ENCODE results near the gene MICB.
A peak's percentile ranks its signal among the peaks of the same experiment; 100 is the strongest.
"Not testable (repeated sequence)": the region's sequence is repeated elsewhere in the genome, so short reads cannot be mapped to it uniquely, and the experiment has no call there.

The MICB gene

GRCh38 chr6:31480574-31480973 is 17.4 kb upstream of the MICB start:
- no peaks in the 10 kb centered on the region for H3K36me3 Mint-ChIP-seq
- no peak overlapping the region for H3K4me3 Mint-ChIP-seq
- no peaks in the 10 kb centered on the region for H3K9me3 Mint-ChIP-seq
- CTCF ChIA-PET: no interaction called here
- H3K4me1 Mint-ChIP-seq: no peaks in the 10 kb centered on the region
- no peak overlapping the region for H3K27ac Mint-ChIP-seq
- H3K27me3 Mint-ChIP-seq: peaks cover 3% of the 10 kb centered on the region
- no peak for DNase-seq

DNA sequence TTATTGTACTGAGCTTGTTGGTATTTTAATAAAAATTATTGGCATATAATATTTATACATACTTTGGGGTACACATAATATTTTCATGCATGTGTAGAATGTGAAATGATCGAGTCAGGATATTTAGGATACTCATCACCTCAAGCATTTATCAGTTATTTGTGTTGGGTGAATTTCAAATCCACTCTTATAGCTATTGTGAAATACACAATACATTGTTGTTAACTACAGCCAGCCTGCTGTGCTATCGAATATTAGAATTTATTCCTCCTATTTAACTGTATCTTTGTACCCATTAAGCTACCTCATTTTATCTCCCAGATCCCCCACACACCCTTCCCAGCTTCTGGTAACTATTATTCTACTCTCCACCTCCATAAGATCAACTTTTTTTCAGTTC is 14.6 kb upstream of the MICB start:
- Mint-ChIP-seq H3K9me3 (no peaks in the 10 kb centered on the region), H3K4me3 (no peak overlapping the region), H3K27ac (no peak overlapping the region), H3K4me1 (peaks cover 13% of the 10 kb centered on the region), H3K36me3 (peaks cover 6% of the 10 kb centered on the region), H3K27me3 (peaks cover 6% of the 10 kb centered on the region)
- no peak for DNase-seq
- CTCF ChIA-PET: interaction anchor here (1.3 to 1.5 kb wide), 2 partner anchors 15 to 86 kb away, joined by 3 to 6 read pairs; no protein-coding TSS in a partner anchor

DNA sequence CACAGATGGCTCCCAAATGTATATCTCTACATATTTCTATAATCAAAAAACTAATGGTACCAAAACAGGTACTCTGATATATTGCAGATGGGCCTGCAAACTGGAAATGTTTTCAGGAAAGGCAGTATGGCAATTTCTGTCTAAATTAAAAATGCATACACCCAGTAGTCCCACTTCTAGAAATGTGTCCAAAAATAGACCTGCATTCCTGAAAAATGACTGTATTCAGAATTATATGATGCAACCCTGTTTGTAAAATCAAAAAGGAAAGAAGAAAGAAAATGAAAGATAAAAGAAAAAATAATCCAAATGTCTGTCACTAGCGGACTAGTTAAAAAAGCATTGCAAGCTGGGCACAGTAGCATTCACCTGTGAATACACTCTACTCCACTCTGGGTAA is 12.9 kb upstream of the MICB start:
- H3K27ac Mint-ChIP-seq: no peak overlapping the region
- no peak for DNase-seq
- no peaks in the 10 kb centered on the region for H3K9me3 Mint-ChIP-seq
- peaks cover 3% of the 10 kb centered on the region for H3K27me3 Mint-ChIP-seq
- no peak overlapping the region for H3K4me3 Mint-ChIP-seq
- peaks cover 25% of the 10 kb centered on the region for H3K4me1 Mint-ChIP-seq
- CTCF ChIA-PET: interaction anchor here (1.4 kb wide), 1 partner anchor 86 kb away, joined by 3 read pairs; no protein-coding TSS in a partner anchor
- peaks cover 14% of the 10 kb centered on the region for H3K36me3 Mint-ChIP-seq

- H3K9me3 Mint-ChIP-seq, DNase-seq, H3K27me3 Mint-ChIP-seq, H3K27ac Mint-ChIP-seq, CTCF ChIA-PET, H3K4me3 Mint-ChIP-seq: not testable (repeated sequence)
- H3K36me3 Mint-ChIP-seq: peaks cover 16% of the 10 kb centered on the region
- peaks cover 33% of the 10 kb centered on the region for H3K4me1 Mint-ChIP-seq
Observed at GRCh38 chr6:31486065-31486837, 11.7 kb upstream of the MICB start.

DNA sequence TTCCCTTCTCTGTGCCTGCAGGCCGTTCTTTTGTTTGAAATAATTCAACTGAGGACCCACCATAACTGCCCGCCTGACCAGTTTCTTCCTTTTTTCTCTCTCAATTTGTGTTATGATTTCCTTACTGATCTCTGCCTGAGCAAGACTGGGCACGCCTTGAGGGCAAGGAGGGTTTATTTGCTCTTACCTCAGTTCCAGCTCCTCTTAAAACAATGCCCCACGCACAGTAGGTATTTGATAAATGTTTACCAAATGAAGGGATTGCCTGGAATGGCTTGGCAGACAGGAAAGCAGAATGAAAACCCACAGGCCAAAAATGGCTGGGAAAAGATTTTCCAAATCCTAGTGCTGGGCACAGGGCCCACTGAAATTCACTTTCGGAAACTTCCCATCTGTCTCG is 10.3 kb upstream of the MICB start:
- H3K4me3 Mint-ChIP-seq, H3K9me3 Mint-ChIP-seq, H3K27ac Mint-ChIP-seq, CTCF ChIA-PET, H3K27me3 Mint-ChIP-seq, DNase-seq: not testable (repeated sequence)
- peaks cover 47% of the 10 kb centered on the region for H3K4me1 Mint-ChIP-seq
- H3K36me3 Mint-ChIP-seq: peaks cover 19% of the 10 kb centered on the region

DNA sequence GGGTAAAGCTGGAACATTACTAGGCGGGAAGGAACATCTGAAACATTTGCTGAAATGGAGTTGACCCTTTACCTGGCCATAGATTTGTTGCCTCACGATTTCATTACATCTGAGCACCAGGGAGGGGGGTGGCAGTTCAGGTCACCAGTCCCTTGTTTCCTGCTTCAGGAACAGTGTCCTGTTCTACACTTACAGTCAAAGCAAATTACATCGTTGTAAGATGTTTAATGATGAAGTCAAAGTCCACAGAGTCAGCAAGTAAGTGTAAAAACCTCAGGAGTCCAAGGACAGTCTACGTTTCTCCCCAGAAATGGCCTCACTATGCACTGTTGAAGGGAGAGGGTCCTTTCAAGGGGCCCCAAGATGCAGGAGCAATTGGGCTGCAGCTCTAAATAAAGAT is 8.9 kb upstream of the MICB start:
- H3K36me3 Mint-ChIP-seq: peaks cover 21% of the 10 kb centered on the region
- H3K27ac Mint-ChIP-seq: peak overlapping the region; percentile 21
- CTCF ChIA-PET: interaction anchor here (0.9 kb wide), 1 partner anchor 109 kb away, joined by 3 read pairs; no protein-coding TSS in a partner anchor
- no peaks in the 10 kb centered on the region for H3K9me3 Mint-ChIP-seq
- H3K4me3 Mint-ChIP-seq: no peak overlapping the region
- peaks cover 3% of the 10 kb centered on the region for H3K27me3 Mint-ChIP-seq
- no peak for DNase-seq
- H3K4me1 Mint-ChIP-seq: peaks cover 55% of the 10 kb centered on the region

DNA sequence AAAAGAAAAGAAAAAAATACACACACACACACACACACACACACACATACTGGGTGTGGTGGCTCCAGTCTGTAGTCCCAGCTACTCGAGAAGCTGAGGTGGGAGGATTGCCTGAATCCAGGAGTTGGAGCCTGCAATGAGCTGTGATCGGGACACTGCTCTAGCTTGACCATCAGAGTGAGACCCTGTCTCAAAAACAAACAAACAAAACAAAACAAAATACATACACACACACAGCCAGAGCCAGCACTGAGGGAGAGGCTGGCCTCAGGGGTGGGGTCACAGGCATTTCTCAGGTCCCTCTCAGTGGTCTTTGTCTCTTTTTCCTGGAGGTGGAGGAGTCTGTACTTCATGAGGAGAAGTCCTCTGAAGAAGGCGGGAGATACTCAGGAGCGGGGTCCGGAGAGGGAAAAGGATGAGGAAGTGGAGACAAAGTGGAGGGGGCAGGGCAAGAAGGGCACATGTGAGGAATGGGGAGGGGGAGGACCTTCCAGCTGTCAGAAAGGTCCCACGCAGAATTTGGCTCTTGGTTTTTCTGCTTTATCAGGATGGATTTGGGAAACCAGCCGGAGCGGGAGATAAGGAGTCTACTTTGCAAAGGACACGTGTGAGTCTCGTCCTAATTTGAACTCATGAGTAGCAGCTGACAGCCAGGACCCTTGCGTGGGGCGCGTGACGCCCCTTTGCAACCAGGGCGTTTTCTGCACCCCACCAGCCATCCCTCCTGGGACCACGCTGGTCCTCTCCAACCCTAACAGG is 7.7 kb upstream of the MICB start:
- H3K9me3 Mint-ChIP-seq: no peaks in the 10 kb centered on the region
- peaks cover 25% of the 10 kb centered on the region for H3K36me3 Mint-ChIP-seq
- peaks cover 3% of the 10 kb centered on the region for H3K27me3 Mint-ChIP-seq
- no peak overlapping the region for H3K27ac Mint-ChIP-seq
- no peak for DNase-seq
- CTCF ChIA-PET: interaction anchor here (0.9 kb wide), 1 partner anchor 108 kb away, joined by 3 read pairs; no protein-coding TSS in a partner anchor
- H3K4me3 Mint-ChIP-seq: no peak overlapping the region
- peaks cover 58% of the 10 kb centered on the region for H3K4me1 Mint-ChIP-seq

DNA sequence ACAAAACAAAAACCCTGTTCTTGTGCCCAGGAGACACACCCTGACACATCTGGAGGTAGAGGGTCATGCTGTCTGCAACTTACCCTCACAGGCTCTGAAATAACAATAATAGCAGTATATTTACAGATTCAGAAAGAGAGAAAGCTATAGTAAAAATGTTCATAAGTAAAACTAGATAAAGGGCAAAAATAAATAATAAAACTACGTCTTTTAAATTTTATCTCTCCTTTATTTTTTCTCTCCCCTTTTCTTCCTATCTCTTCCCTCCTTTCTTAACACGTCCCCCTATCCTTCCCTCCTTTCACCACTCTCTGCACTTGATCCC is 4.4 kb upstream of the MICB start:
- H3K27me3 Mint-ChIP-seq, H3K9me3 Mint-ChIP-seq, DNase-seq: not testable (repeated sequence)
- H3K4me1 Mint-ChIP-seq: peaks cover 73% of the 10 kb centered on the region
- peaks cover 24% of the 10 kb centered on the region for H3K36me3 Mint-ChIP-seq
- H3K27ac Mint-ChIP-seq: peak overlapping the region; percentile 81
- CTCF ChIA-PET: interaction anchor here (0.7 to 3.1 kb wide), 6 partner anchors 32 to 1732 kb away, joined by 3 to 19 read pairs (median 4); partner anchors contain the start of genes ATP6V1G2 and DDX39B
- H3K4me3 Mint-ChIP-seq: peak overlapping the region; percentile 81

DNA sequence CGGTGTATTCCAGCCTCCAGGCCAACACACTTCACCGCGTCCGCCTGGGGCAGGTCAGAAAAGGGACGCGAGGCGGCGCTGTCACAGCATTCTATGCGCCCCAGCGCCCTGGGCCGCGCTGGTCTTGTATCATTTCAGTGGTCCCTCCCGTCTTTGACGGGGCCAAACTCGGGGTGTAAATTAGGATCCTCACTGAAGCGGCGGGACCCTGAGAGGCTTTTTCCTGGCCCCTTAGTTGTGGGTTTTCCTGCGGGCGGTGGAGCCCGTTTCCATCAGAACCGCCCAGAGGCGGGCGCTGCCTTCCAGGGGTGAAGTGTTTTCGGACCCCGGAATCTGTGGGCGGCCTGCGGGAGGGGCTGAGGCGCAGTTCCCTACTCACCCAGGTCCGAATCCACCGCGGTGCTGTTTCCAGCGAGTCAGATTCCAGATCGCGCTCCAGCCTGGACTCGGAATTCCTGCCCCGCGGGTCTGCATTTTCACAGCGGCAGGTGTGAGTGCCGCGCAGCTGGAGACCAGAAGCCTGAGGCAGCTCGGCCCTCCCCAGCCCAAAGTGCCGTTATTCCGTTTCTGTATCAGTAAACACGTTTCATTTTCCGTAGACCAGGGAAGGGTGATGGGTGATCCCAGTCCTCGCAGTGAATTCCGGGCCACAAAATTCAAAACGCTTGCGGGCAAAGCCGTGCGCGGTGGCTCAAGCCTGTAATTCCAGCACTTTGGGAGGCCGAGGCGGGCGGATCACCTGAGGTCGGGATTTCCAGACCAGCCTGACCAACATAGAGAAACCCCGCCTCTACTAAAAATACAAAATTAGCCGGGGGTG is 3.9 kb upstream of the MICB start:
- H3K9me3 Mint-ChIP-seq: no peaks in the 10 kb centered on the region
- H3K27me3 Mint-ChIP-seq: no peaks in the 10 kb centered on the region
- peak overlapping the region; percentile 81 for H3K4me3 Mint-ChIP-seq
- H3K4me1 Mint-ChIP-seq: peaks cover 73% of the 10 kb centered on the region
- peak overlapping the region; percentile 81 for H3K27ac Mint-ChIP-seq
- DNase-seq: peak; percentile 86
- H3K36me3 Mint-ChIP-seq: peaks cover 22% of the 10 kb centered on the region
- CTCF ChIA-PET: interaction anchor here (0.6 to 3.1 kb wide), 9 partner anchors 32 to 1731 kb away, joined by 3 to 19 read pairs (median 3); partner anchors contain the start of genes ATP6V1G2 and DDX39B

- Mint-ChIP-seq H3K36me3 (peaks cover 25% of the 10 kb centered on the region), H3K4me3 (peak overlapping the region; percentile 81), H3K4me1 (peaks cover 73% of the 10 kb centered on the region), H3K27ac (peak overlapping the region; percentile 81), H3K9me3 (no peaks in the 10 kb centered on the region), H3K27me3 (no peaks in the 10 kb centered on the region)
- CTCF ChIA-PET: interaction anchor here (0.6 to 1.5 kb wide), 6 partner anchors 51 to 883 kb away, joined by 3 to 7 read pairs (median 4); partner anchors contain the start of gene ATP6V1G2
- DNase-seq: no peak
Observed at GRCh38 chr6:31495580-31495979, 2.4 kb upstream of the MICB start.

DNA sequence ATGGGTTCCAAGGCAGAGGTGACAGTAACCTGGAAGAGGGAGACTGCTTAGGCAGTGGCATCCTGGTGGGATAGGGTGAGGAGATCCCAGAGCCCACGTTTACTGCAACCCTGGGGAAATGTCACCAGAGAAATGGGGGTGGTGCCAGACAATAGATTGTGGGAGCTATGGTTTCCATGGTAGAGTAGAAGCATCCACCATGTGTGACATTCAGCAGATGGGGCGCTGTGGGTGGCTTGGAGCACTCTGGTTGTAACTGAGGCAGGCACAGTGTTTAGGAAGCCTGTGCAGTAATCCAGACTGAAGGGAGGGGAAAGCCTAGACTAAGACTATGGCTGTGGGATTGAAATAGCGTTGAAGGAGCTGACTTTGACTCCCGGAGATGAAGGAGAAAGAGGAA is 1.1 kb upstream of the MICB start:
- CTCF ChIA-PET: interaction anchor here (0.6 to 1.5 kb wide), 6 partner anchors 42 to 155 kb away, joined by 3 to 5 read pairs (median 3); partner anchors contain the start of gene DDX39B
- Mint-ChIP-seq H3K4me3 (peak overlapping the region; percentile 81), H3K36me3 (peaks cover 34% of the 10 kb centered on the region), H3K4me1 (peaks cover 77% of the 10 kb centered on the region), H3K27ac (peak overlapping the region; percentile 88)
- H3K9me3 Mint-ChIP-seq, DNase-seq, H3K27me3 Mint-ChIP-seq: not testable (repeated sequence)

DNA sequence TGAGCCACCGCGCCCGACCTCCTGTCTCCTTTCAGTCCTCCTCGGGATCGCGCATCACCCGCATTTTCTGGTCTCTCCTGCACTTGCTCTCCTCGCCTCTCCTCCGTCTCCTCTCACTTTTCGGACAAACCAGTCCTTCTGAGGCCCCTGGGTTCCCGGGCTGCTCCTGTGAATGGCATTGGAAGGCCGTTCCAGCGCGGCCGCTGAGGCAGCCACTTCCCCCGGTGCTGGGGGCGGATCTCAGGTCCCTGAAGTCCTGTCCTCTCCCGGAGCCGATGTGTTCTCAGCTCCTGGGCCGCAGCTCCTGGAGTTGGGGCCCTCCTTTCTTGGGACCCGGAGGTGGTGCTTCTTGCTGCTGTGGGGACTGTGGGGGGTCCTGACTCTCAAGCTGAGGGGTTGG is 803 bp downstream of the MICB start:
- H3K36me3 Mint-ChIP-seq: peaks cover 36% of the 10 kb centered on the region
- CTCF ChIA-PET: interaction anchor here (1.5 kb wide), 1 partner anchor 100 kb away, joined by 5 read pairs; no protein-coding TSS in a partner anchor
- H3K27me3 Mint-ChIP-seq: no peaks in the 10 kb centered on the region
- peak overlapping the region; percentile 87 for H3K27ac Mint-ChIP-seq
- H3K4me1 Mint-ChIP-seq: peaks cover 78% of the 10 kb centered on the region
- peak overlapping the region; percentile 81 for H3K4me3 Mint-ChIP-seq
- no peaks in the 10 kb centered on the region for H3K9me3 Mint-ChIP-seq
- no peak for DNase-seq

DNA sequence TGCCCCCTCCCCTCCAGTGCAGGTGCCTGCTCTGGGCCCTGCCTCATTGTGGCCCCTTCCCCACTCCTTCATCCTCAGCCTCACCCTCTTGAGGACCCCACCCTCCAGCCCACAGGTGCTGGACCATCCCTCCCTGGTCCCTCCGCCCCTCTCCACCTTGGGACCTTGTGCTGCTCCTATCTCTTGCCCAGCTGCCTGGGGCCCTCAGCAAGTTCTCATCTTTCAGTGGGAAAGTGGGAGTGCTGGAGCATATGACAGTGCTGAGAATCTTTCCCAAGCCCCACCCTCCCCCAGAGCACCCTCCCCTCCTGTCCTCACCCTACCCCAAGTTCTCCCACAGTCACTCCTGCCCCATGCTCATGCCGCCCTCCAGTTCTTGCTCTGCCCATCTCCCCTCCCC is 1.7 kb downstream of the MICB start:
- H3K4me1 Mint-ChIP-seq: peaks cover 81% of the 10 kb centered on the region
- H3K36me3 Mint-ChIP-seq: peaks cover 38% of the 10 kb centered on the region
- DNase-seq, H3K9me3 Mint-ChIP-seq, H3K27me3 Mint-ChIP-seq, CTCF ChIA-PET, H3K27ac Mint-ChIP-seq: not testable (repeated sequence)
- H3K4me3 Mint-ChIP-seq: peak overlapping the region; percentile 81

GRCh38 chr6:31502586-31502985 is 4.6 kb downstream of the MICB start:
- no peak overlapping the region for H3K27ac Mint-ChIP-seq
- H3K4me1 Mint-ChIP-seq: peaks cover 67% of the 10 kb centered on the region
- H3K27me3 Mint-ChIP-seq: no peaks in the 10 kb centered on the region
- no peak for DNase-seq
- H3K9me3 Mint-ChIP-seq: no peaks in the 10 kb centered on the region
- H3K36me3 Mint-ChIP-seq: peaks cover 49% of the 10 kb centered on the region
- CTCF ChIA-PET: no interaction called here
- no peak overlapping the region for H3K4me3 Mint-ChIP-seq
